ENCODE results near the gene B3GNT2. TPM values are rescaled to one million over a fixed set of nuclear protein-coding genes. Genes with fewer than 3 reads are reported as not detected.

Gene B3GNT2
- polyA plus RNA-seq, 1 donor = 7.9 TPM

DNA sequence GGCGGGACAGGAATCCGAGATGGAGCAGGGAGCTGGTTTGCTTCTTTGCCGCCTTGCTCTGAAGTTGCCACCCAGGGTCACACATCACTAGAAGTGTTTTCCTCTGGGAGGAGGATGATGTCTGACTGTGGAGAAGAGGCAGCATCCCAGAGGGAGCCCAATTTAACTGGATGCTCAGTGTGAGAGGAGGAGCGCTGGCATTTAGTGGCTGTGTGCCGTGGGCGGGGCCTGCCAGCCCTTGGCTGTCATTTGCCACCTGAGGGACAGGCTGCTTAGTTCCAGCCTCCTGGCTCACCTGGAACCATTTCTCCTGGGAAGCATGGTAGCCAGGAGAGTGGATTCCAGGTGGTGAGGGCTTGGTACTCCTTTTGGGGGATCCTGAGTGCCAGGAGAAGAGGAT, 9.6 kb downstream of the B3GNT2 start:
- no peak for DNase-seq

DNA sequence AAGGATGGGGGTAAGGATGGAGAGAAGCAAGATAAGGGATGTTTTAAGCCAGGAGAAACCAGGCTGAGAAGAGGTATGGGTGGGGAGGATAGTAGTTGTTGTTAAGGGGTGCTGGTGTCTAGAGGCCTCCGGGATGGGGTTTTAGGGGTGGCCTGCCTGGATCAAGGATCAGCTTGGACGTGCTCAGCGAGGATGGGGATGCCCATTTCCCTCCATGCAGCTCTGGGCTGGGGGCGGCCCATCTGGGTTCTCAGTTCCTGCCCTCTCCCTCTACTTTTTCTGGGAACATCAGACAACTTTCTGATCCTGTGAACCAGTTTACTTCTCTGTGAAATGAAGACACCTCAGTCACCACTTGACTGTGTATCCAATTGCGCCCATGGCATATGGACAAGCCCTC, 10.1 kb downstream of the B3GNT2 start:
- no peak for DNase-seq

DNA sequence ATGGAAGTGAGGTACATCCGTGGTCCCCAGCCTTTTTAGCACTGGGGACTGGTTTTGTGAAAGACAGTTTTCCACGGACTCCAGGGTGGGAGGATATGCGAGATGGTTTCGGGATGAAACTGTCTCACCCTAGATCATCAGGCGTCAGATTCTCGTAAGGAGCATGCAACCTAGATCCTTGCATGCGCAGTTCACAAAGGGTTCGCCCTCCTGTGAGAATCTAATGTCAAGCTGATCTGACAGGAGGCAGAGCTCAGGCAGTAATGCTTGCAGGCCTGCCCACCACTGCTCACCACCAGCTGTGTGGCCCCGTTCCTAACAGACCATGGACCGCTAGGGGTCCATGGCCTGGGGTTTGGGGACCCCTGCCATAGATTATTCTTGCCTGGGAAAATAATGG, 11.6 kb downstream of the B3GNT2 start:
- DNase-seq = no peak

DNA sequence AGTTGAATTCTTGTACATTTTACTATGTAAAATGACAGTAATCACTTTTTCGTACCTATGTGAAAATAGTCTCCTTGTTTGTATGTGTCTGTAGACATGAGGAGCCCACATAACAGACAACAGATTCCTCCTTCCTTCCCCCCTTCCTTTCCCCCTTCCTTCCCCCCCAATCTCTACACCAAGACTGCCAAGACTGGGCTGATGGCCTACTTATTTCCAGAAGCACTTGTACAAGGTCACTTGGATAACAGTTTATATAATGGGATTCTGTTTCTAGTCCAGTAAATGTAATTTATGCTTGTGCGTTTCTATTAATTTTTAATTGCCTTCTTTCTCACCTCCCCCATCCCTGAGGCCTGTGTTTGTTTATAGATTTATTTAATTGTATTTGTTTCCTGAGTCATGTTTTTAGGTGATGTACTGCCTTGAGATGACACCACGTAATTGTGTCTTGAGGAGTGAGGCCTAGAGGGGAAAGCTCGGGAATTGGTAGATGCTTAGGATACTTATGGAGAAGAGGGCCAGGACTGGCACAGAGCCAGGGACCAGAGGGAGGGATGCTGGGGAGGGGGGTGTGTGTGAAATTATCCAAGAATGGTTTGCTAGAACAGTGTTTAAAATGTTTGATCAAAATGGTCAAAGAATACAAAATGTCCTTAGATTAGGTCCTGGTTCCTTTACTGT, 12.3 kb downstream of the B3GNT2 start:
- DNase-seq = no peak

DNA sequence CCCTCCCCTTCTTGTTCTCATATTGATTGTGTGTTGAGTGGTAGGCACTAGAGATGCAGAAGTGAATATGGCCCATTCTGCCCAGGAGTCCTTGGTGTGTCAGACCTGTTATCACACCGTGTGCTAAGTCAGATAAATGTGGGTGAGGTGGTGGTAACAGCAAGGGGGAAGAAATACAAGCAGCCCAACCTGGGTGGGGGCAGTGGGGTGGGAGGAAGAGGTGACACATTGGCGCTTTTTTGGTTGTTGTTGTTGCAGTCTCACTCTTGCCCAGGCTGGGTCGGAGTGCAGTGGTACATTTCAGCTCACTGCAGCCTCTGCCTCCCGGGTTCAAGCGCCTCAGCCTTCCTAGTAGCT, 12.8 kb downstream of the B3GNT2 start:
- no peak for DNase-seq

DNA sequence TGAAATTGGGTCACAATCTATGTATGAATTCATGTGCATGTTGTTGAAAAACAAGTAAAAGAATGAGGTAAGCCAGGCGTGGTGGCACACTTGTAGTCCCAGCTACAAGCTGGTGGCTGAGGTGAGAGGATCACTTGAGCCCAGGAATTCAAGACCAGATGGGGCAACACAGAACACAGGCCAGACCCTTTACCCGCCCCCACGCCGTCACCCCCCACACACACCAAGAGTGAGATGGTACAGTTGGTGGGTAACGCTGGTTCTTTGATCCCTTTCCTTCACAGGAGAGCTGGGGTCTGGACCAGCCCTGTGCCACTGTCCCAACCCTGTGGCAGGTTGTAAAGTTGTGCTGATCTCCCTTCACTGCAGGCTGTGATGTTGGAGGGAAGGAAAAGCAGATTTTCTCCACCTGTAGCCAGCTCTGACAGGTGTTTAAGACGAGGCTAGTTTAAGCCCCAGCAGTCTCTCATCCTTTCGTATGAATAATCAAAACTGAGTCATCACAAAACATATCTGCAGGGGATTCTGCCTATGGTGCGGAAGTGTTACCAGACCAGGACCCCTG, 13.6 kb downstream of the B3GNT2 start:
- DNase-seq = no peak

DNA sequence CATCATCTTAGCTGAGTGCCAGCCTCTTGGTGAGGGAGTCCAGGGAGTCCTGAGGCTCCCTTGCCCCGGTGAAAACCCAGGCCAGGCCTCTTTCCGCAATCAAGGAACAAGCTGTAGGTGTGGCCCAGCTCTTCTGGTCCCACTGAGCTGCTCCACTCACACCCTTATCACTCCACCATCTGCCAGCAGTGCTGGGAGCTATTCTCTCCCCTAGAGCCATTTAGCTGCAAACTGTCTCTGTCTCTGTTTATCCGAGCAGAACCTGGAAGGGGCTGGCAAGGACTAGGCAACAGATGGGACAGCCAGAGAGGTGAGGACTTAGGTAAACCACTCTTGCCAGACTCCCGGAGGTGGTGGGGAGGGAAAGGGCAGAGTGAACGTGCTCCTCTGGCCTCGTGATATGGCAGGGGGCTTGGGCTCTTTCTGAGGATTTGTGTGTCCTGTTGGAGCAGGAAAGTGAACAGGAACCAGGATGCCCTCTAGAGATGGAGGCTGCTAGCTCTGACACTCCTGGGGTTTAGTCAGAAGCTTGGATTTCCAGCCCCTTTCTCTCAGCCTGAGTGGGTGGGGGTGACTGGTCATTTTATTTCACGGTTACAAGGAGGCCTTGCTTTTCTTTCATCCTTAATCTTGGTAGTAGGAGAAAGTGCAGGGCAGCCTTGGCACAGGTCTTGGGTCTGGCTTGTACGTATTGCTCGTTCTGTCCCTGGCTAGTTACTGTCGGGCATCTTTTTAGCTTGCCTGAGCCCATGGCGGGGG, 19.6 kb downstream of the B3GNT2 start:
- no peak for DNase-seq

DNA sequence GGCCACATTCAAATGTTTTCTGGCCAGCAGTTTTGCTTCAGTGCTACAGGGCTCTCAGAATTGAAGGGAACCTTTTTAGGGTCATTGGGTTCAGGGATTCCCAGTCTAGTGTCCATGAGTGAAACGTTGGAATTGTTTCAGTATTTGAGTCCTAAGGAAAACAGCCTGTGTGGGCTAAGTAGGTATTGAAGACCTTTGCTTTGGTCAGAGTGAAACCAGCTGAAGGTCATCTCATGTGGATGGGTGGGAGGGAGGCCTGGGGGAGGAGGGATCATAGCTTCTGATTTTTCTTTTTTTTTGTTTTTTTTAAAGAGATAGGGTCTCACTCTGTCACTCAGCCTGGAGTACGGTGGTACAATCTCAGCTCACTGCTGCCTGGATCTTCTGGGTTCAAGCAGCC, 20.2 kb downstream of the B3GNT2 start:
- DNase-seq = no peak

DNA sequence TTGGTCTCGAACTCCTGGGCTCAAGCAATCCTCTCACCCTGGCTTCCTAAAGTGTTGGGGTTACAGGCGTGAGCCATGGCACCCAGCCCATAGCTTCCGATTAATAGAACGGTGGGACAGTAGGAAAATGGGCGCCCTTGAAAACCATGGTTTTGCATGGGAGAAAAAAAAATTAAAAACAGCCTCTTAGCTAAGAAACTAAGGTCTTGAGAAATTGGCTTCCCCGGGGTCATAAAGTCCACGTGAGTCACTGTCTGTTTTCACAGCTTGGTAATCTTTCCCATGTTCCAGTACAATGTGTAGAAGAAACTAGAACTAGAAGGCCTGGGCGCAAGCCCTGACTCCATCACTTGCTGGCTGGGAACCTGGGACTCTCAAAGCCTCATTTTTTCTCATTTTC, 20.7 kb downstream of the B3GNT2 start:
- DNase-seq = no peak

DNA sequence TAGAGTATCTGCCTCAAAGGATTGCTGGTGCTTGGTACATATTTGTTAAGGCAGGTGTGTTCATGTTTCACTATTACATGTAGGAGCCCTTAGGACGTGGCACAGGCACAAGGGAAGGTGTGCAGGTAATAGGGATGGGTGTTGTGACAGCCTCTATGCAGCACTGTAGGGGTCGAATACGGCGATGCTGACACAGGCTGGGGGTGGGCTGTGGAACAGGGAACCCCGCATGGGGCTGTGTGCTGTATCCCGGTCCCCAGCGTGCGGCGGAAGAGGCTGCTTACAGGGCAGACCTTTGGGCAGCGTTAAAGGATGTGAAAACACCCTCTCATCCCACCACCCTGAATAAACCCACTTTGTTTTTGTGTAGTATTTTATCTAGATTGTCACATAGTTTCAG, 21.5 kb downstream of the B3GNT2 start:
- no peak for DNase-seq

DNA sequence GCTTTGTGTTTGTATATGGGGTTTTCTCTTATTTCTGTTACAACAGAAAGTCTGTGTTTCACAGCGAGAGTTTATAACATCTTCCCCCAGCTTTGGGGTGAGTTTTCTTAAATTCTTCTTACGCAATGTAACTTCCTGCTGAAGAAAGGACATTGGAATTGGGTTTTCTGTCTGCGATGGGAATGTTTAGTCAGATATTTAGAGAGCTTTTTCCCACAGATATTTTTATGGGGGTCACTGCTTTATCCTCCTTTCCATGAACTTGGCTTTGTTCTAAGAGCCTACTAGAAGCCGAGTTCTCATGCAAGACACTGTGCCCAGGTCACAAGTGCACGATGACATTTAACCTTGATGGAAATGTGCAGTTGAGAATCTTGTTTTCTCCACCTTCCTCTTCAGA, 22.1 kb downstream of the B3GNT2 start:
- no peak for DNase-seq

DNA sequence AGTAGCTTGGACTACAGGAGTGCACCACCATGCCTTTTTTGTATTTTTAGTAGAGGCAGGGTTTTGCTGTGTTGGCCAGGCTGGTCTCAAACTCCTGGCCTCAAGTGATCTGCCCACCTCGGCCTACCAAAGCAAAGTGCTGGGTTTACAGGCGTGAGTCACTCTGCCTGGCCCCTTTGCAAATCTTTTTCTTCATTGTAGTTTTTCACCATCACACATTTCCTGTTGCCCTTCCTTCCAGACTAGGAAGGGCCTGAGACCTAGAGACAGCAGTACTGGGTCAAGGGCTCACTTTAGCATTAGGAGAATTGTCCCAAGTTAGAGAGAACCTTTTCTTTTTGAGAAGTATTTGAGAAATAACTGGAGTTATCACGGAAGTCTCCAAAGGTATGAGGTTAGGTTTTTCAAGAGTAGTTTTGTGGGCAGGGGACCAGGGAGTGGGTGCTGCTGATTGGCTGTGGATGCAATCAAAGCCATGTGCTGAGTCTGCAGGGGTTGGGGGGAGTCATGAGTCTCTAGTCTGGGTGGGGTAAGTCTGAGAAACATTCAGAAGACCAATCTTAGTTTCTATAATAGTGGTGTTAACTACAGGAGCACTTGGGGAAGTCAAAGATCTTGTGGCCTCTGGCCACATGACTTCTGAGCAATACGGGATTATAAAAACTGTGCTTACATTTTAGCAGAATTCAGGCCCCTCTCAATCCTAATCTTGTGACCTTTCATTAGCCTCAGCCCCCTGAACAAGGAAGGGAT, 23.7 kb downstream of the B3GNT2 start:
- no peak for DNase-seq

DNA sequence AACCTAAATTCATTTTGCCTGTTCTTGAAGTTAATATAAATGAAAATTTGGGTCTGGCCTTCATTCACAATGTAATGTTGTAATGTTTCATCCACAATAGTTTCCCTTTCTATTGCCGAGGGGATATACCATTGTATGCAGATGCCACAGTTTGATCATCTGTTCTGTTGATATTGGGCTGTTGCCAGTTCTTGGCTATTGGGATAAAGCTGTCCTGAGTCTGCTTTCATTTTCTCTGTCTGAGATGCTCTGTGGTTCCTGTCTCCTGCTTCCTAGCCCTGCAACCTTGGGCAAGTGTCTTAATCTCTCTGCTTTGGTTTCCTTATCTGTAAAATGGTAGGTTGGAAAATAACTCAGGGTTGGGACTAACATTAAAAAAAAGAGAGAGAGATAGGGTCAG, 25.2 kb downstream of the B3GNT2 start:
- DNase-seq = no peak

DNA sequence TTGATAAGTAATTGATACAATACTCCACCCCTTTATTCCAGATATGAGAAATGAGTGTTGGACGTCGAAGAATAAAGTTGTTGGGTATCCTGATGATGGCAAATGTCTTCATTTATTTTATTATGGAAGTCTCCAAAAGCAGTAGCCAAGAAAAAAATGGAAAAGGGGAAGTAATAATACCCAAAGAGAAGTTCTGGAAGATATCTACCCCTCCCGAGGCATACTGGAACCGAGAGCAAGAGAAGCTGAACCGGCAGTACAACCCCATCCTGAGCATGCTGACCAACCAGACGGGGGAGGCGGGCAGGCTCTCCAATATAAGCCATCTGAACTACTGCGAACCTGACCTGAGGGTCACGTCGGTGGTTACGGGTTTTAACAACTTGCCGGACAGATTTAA, 26.3 kb downstream of the B3GNT2 start:
- no peak for DNase-seq

DNA sequence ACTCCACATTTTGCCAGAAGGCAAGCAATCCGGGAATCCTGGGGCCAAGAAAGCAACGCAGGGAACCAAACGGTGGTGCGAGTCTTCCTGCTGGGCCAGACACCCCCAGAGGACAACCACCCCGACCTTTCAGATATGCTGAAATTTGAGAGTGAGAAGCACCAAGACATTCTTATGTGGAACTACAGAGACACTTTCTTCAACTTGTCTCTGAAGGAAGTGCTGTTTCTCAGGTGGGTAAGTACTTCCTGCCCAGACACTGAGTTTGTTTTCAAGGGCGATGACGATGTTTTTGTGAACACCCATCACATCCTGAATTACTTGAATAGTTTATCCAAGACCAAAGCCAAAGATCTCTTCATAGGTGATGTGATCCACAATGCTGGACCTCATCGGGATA, 26.8 kb downstream of the B3GNT2 start:
- no peak for DNase-seq

DNA sequence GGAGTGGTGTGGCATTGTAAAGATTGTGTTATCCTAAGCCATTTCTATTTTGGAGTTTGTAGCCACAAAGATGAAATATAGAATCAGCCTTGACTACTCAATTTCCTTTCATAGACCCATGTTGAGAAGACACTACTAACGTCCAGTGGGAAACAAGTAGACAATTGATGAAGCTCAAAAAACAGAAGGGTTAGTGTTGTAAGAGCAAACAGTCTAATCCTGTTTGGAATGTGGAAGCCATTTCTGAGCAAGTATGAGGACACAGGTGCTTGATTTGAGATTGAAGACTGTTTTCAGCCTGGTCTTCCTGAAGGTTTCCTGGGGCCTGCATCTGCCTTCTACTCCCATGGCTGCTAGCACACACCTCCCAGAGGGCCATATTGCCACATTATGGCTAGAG, 29.1 kb downstream of the B3GNT2 start:
- DNase-seq = no peak

DNA sequence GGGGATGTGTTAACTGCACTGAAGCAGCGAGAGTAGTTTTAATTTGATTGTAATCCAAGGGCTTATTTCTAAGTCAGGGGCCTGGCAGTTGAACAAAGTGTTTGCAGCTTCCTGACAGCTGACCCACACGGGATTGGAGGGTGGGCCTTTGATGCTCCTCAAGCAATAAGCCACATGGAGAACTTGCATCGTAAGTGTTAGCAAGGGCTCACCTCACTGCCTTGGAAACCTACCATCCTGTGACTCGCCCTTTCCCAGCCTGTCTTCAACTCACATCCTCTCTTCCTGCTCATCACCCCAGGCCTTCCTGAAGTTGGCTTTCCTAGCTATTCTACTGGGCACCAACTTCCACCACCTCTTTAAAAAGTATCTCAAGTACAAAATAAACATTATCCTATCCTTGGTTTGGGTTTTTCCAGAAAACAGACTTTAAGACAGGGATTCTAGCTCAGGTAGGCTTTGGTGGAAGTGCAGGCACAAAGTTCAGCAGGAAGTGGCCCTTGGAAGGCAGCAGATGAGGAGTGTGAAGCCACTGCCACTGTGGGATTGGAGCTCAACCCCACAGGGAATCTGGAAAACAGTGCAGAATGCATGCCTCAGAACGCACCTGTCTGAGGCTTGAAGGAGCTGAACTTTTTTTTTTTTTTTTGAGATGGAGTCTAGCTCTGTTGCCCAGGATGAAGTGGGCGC, 31.6 kb downstream of the B3GNT2 start:
- no peak for DNase-seq

DNA sequence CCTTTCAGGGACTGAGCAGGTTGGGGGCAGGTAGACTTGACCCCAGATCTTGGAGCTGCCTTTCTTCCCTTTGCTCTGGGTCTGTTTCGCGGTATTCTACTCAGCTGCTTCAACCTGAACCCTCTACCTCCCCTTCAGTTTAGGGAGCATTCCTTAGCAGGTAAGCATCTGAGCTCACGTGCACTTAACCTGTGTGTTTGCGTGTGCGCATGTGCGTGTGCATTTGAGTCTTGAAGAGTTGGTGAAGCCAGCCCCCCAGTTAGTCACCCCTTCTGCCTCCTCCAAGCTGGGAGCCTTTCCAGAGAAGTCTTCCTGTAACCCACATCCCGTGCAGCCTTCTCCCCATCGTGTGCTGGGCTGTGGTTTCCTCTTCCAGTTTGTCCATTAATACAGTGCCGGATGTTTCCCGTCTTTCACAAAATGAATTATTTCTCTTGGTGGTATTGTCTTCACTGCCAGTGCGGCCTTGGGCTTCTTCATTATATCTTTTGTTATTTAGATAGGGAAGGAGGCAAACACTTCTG, 33.2 kb downstream of the B3GNT2 start:
- no peak for DNase-seq

DNA sequence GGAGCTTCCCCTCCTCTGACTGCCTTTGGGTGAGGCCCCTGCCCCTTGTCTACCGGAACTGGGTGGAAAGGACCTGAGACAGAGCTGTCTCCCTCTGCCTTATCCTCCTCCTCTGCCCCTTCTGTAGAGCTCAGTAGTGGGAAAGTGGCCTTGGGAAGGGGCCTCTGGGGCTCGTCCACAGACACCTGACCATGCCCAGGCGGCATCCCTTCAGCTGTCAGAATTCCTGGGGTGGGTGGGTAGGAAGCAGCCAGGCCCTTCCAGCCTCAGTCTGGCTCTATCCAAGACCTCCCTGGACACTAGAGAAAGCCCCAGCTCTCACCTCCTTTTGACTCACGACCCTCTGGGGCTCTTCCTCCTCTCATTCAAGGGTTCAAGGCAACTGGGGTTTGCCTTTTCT, 35.6 kb downstream of the B3GNT2 start:
- no peak for DNase-seq

DNA sequence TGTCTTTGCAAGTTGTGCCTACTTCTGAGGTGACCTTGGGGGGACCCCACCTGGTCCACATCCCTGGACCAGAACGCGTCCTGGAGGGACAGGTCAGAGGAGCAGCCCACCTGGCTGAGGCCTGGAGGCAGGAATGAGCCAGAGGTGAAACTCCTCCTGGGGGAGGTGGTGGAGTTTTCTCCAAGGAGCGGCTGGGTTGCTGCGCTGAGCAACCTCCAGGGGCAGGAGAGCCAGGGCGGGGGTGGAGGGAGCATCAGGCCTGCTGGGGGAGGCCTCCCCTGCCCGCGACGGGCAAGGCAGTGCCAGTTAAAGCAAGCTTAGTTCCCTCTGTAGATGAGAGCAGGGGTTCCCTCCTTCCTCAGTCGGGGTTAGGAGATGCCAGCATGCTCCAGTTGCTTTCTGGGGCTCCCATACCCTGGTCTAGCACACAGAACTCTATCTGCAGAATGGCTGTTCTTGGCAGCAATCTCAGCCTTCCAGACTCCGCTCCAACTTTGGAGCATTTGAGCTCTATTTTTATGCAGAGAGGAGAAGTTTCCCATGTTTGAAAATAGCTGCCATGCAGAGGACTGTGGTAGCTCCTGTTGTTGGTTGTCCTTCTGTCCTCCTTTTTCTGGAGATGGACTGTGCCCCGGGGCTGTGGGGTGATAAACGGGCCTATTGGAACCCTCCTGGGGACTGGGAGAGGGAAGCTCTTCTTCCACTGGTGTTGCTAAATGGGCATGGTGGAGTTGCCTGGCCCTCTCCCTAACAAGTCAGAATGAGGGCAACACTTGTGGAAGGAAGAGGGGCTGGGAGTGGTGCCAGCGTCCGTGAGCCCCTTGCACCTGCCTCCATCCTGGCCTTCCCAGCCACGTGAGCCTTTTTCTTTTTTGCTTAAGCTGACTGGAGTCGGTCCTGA, 39.1 kb downstream of the B3GNT2 start:
- no peak for DNase-seq

DNA sequence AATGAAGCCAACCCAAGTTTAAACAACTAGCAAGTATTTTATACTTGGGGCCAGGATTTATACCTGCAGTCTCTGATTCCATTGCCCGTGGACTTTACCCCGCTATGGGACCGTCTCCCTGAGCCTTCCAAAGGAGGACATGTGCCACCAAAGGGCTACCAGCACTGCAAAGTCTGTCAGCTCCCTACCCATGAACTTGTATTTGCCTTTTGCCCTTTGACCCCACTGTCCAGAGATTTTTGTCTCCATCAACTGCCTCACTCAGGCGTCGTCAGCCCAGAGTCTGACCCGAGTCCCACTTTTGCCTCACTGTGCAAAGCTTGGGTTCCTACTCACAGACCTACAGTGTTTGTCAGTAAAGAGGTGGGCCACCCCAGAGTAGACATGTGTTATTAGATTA, 40.6 kb downstream of the B3GNT2 start:
- DNase-seq = no peak

DNA sequence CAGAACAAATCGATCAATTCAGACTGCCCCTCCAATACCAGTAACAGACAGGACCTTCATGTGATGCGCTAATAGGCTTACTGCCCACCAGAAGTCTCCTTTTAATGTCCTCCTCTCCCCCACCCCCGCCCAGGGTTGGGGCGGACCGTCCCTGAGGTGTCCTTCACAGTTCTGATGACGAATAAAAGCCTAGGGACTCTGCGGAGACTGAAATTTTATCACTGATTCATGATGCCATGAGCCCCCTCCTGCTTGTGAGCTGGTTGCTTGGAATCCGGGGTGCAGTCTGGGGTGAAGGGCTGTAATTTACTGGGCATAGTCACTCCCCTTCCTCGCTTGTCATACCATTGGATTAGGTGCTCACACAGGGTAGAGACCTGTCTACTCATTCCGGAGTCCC, 42.3 kb downstream of the B3GNT2 start:
- DNase-seq = no peak
